ENCODE results near the gene GPR87. TPM values are rescaled to one million over a fixed set of nuclear protein-coding genes. Genes with fewer than 3 reads are reported as not detected.
A peak's percentile ranks its signal among the peaks of the same experiment; 100 is the strongest.

The GPR87 gene
- polyA plus RNA-seq, 3 donors: 0.15 TPM; not detected in 2

GRCh38 chr3:151320131-151320530, 3.5 kb upstream of the GPR87 start:
- 100% methylated on average over 1 of the region's 2 CpGs for WGBS (ENCODE audit: insufficient coverage)
- intact Hi-C loops (cut with micrococcal nuclease): loop anchor here in 1 of 2 donors (10.0 kb wide), 1 partner anchor 65 kb away; the partner anchor contains the start of gene P2RY12

DNA sequence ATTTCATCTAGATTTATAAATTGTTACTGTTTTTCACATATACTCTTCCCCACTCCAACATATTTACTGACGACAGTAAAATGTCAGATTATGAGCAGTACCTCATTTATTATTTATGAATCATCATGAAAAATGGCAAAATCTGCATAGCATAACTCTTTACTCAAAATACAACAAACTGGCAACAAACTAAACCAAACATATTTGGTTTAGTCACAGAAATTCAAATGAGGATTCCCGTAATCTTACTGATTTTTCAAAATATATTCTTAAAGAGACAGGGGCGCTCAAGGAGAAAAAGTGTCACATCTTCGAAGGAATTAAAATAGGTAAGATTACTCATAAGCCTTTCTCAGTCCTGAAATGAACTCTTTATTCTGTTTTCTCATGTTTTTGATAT, 3.0 kb upstream of the GPR87 start:
- Histone ChIP-seq H3K9ac (ENCODE audit: insufficient read depth, low read length, poor library complexity, severe bottlenecking) (no peak overlapping the region), H4K20me1 (ENCODE audit: insufficient read depth, low read length) (no peaks in the 10 kb centered on the region), H3K79me2 (ENCODE audit: insufficient read depth, low read length) (no peaks in the 10 kb centered on the region), H2AFZ (ENCODE audit: insufficient read depth, low read depth, low read length, poor library complexity, severe bottlenecking) (no peak overlapping the region), H3K4me3 (replicated peaks in 1 of 3; ENCODE audit: low read depth in 2 of 3, low read length in 3 of 3) (no peak overlapping the region), H3K9me3 (replicated peaks in 1 of 2; ENCODE audit: control insufficient read depth in 1 of 2, insufficient read depth in 1 of 2, low read length in 2 of 2) (no peaks in the 10 kb centered on the region), H3K4me1 (ENCODE audit: control insufficient read depth in 1 of 2, insufficient read depth in 2 of 2, low read length in 2 of 2) (peaks cover 55 to 66% of the 10 kb centered on the region in 2 donors), H3K27me3 (ENCODE audit: control insufficient read depth in 2 of 2, insufficient read depth in 2 of 2, low read length in 2 of 2) (no peaks in the 10 kb centered on the region), H3K36me3 (replicated peaks in 1 of 2; ENCODE audit: control insufficient read depth in 1 of 2, insufficient read depth in 2 of 2, low read length in 2 of 2) (no peaks in the 10 kb centered on the region), H3K27ac (ENCODE audit: low read depth in 1 of 2, low read length in 2 of 2) (peak overlapping the region in 1 of 2 donors; percentile 81), H3K4me2 (replicated peaks; ENCODE audit: extremely low read depth, low read length, poor library complexity, severe bottlenecking) (no peak overlapping the region)
- TF ChIP-seq CTCF (IDR thresholded peaks at IDR 0.05): no peak
- WGBS (ENCODE audit: insufficient coverage): no CpG with 5 or more reads among the region's 4 CpGs
- Mint-ChIP-seq H3K4me1 (peaks cover 62% of the 10 kb centered on the region), H3K9me3 (peaks cover 0 to 2% (median 0%) of the 10 kb centered on the region in 7 donors), H3K27me3 (ENCODE audit: low read depth in 3 of 3) (peaks cover 0 to 3% (median 0%) of the 10 kb centered on the region in 3 donors), H3K27ac (peak overlapping the region in 6 of 7 donors; percentile 23 to 95 (median 85)), H3K36me3 (no peaks in the 10 kb centered on the region), H3K4me3 (no peak overlapping the region)
- intact Hi-C loops (cut with micrococcal nuclease): loop anchor here in 1 of 2 donors (10.0 kb wide), 1 partner anchor 65 kb away; the partner anchor contains the start of gene P2RY12
- no peak for DNase-seq

More at GRCh38 chr3:151320131-151320530, 3.5 kb upstream of the GPR87 start:
- no peak for DNase-seq
- H3K9me3 Mint-ChIP-seq: peaks cover 0 to 2% (median 0%) of the 10 kb centered on the region in 7 donors
- Histone ChIP-seq H3K27ac (ENCODE audit: low read depth in 1 of 2, low read length in 2 of 2) (peak overlapping the region in 1 of 2 donors; percentile 81), H3K27me3 (ENCODE audit: control insufficient read depth in 2 of 2, insufficient read depth in 2 of 2, low read length in 2 of 2) (no peaks in the 10 kb centered on the region), H3K9me3 (replicated peaks in 1 of 2; ENCODE audit: control insufficient read depth in 1 of 2, insufficient read depth in 1 of 2, low read length in 2 of 2) (no peaks in the 10 kb centered on the region), H2AFZ (ENCODE audit: insufficient read depth, low read depth, low read length, poor library complexity, severe bottlenecking) (no peak overlapping the region), H4K20me1 (ENCODE audit: insufficient read depth, low read length) (no peaks in the 10 kb centered on the region), H3K4me3 (replicated peaks in 1 of 3; ENCODE audit: low read depth in 2 of 3, low read length in 3 of 3) (no peak overlapping the region), H3K4me1 (ENCODE audit: control insufficient read depth in 1 of 2, insufficient read depth in 2 of 2, low read length in 2 of 2) (peaks cover 57 to 71% of the 10 kb centered on the region in 2 donors), H3K79me2 (ENCODE audit: insufficient read depth, low read length) (peaks cover 3% of the 10 kb centered on the region), H3K4me2 (replicated peaks; ENCODE audit: extremely low read depth, low read length, poor library complexity, severe bottlenecking) (no peak overlapping the region), H3K9ac (ENCODE audit: insufficient read depth, low read length, poor library complexity, severe bottlenecking) (no peak overlapping the region), H3K36me3 (replicated peaks in 1 of 2; ENCODE audit: control insufficient read depth in 1 of 2, insufficient read depth in 2 of 2, low read length in 2 of 2) (no peaks in the 10 kb centered on the region)
- peak overlapping the region in 5 of 7 donors; percentile 5 to 91 (median 76) for H3K27ac Mint-ChIP-seq
- no peak overlapping the region for H3K4me3 Mint-ChIP-seq
- H3K4me1 Mint-ChIP-seq: peaks cover 67% of the 10 kb centered on the region
- no peaks in the 10 kb centered on the region for H3K36me3 Mint-ChIP-seq
- no peak for TF ChIP-seq CTCF (IDR thresholded peaks at IDR 0.05)
- H3K27me3 Mint-ChIP-seq (ENCODE audit: low read depth in 3 of 3): peaks cover 0 to 3% (median 0%) of the 10 kb centered on the region in 3 donors
